HG03442 (cell line): ENCODE results near the gene MALAT1.
"Not testable (repeated sequence)": the region's sequence is repeated elsewhere in the genome, so short reads cannot be mapped to it uniquely, and the experiment has no call there.

Experiments
- ATAC-seq: cut with Tn5 transposase; IDR thresholded peaks from one replicate; pipeline ENCODE4 v1.9.1; 2021; ENCODE audit warnings: mild to moderate bottlenecking, moderate library complexity; ENCODE audit not compliant: unreplicated experiment

Gene MALAT1

DNA sequence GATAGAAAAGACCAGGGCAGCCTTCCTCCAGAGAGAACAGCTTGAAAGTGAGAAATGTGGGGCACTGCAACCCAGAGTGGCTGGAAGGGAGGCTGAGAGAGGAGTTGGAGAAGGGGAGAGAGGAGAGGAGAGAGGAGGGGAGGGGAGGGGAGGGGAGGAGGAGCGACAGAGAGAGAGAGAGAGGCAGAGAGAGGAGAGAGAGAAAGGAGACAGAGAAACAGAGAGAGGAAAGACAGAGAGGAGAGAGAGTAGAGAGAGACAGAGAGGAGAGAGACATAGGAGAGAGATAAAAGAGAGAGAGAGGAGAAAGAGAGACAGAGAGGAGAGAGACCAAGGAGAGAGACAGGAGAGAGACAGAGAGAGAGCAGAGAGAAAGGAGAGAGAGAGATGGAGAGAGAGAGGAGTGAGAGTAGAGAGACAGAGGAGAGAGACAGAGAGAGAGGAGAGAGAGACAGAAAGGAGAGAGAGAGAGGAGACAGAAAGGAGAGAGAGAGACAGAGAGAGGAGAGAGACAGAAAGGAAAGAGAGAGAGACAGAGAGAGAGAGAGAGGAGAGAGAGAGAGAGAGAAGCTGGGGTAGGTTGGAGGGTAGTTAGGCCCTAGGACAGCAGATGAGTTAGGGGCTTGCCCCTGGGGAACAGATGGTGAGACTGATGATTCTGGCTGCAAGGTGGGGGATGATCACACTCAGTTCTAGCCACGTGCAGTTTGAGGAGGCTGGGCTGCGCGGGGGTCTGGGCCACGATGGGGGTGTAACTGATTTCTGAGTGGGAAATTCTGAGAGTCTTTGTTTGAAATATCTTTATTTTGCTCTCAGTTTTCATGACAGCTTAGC, 17.5 kb downstream of the MALAT1 start:
- no peak for ATAC-seq

DNA sequence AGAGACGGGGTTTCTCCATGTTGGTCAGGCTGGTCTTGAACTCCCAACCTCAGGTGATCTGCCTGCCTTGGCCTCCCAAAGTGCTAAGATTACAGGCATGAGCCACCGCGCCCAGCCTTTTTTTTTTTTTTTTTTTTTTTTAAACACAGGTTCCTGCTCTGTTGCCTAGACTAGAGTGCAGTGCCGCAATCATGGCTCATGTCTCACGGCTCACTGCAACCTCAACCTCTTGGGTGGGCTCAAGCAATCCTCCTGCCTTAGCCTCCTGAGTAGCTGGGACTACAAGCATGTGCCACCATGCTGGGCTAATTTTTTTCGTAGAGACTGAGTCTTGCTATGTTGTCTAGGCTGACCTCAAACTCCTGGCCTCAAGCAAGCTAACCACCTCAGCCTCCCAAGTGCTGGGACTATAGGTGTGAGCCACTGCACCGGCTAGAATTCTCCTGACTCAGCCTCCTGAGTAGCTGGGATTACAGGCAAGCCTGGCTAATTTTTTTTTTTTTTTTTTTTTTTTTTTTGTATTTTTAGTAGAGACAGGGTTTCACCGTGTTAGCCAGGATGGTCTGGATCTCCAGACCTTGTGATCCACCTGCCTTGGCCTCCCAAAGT, 20.2 kb downstream of the MALAT1 start:
- ATAC-seq = not testable (repeated sequence)

GRCh38 chr11:65521777-65522521, 23.1 kb downstream of the MALAT1 start:
- not testable (repeated sequence) for ATAC-seq

- not testable (repeated sequence) for ATAC-seq
These were observed 24.1 kb downstream of the MALAT1 start for GRCh38 chr11:65522718-65523630.

- not testable (repeated sequence) for ATAC-seq
These were observed 24.8 kb downstream of the MALAT1 start for GRCh38 chr11:65523631-65523968.

GRCh38 chr11:65524014-65524740, 25.3 kb downstream of the MALAT1 start:
- no peak for ATAC-seq

GRCh38 chr11:65524741-65525545, 26.1 kb downstream of the MALAT1 start, which contains the start of gene SCYL1:
SCYL1 (plus strand) TSS chr11:65525083; CDS start chr11:65525154, 71 bp downstream.
- no peak for ATAC-seq

DNA sequence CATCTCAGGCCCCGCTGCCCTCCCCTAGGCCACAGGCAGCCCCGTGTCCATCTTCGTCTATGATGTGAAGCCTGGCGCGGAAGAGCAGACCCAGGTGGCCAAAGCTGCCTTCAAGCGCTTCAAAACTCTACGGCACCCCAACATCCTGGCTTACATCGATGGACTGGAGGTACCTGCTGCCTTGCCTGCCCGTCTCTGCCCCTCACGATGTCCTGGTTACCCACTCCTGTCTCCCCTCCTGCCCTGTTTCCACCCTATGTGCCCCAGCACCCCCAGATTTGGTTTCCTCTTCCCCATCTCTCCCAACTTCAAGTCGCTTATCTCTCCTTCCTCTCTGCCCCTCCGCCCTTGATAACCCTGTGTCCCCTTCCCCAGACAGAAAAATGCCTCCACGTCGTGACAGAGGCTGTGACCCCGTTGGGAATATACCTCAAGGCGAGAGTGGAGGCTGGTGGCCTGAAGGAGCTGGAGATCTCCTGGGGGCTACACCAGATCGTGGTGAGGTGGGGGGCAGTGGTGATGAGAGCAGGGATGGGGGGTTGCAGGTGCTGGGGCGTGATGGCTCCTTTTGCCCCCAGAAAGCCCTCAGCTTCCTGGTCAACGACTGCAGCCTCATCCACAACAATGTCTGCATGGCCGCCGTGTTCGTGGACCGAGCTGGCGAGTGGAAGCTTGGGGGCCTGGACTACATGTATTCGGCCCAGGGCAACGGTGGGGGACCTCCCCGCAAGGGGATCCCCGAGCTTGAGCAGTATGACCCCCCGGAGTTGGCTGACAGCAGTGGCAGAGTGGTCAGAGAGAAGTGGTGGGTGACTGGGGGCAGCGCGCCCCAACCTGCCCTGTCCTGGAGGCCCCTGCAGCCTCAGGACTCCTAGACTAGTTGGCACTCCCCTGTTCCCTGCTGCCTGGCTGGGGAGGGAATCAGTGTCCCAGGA, 27.0 kb downstream of the MALAT1 start:
- ATAC-seq = no peak

DNA sequence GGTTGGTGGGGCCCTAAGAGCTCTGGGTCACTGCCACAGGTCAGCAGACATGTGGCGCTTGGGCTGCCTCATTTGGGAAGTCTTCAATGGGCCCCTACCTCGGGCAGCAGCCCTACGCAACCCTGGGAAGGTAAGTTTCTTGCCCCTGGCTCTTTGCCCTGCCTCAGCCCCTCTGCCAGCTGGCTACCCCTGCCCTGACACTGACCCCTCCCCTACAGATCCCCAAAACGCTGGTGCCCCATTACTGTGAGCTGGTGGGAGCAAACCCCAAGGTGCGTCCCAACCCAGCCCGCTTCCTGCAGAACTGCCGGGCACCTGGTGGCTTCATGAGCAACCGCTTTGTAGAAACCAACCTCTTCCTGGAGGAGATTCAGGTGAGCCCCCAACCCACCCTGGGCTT, 27.9 kb downstream of the MALAT1 start:
- ATAC-seq = no peak

- no peak for ATAC-seq
These were observed 30.0 kb downstream of the MALAT1 start for GRCh38 chr11:65528819-65529350.

GRCh38 chr11:65529475-65530156, 30.8 kb downstream of the MALAT1 start:
- ATAC-seq = no peak

DNA sequence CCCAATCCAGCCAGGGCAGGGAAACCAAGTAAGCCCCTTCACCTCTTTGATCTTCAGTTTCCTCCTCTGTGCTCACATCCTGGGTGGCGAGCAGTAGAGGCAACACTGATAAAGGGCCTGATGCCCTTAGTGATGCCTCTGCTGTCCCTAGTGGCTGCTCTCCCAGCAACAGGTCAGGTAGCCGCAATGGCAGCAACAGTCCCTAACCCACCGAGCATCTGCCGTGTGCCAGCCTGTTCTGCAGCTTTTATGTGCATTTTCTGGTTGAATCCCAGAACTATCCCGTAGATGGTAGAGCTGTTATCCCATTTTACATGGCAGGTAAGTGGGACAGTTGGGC, 31.3 kb downstream of the MALAT1 start:
- no peak for ATAC-seq

DNA sequence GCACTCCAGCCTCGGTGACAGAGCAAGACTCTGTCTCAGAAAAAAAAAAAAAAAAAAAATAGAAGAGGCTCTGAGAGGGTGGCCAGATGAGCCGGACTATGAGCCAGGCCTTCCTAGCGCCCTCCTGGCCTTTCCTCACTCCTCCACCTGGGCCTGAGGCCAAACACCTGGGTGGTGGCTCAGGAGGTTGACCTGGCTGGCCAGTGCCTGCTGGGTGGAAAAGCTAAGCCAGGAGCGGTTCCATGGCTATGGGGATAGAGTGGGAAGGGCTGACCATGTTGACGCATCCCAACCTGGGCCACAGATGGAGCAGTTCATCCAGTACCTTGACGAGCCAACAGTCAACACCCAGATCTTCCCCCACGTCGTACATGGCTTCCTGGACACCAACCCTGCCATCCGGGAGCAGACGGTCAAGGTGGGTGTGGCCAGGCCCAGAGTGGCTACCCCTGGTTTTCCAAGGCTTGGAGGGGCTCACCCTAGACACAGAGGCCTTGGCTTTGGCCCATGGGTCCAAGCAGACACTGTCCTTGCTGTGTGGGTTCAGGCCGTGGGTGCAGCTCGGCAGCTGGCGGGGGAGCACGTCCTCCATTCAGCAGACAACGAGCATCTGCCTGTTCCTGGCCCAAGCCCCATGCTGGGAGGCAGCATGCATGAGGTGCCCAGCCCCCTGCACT, 33.7 kb downstream of the MALAT1 start:
- ATAC-seq = no peak

- no peak for ATAC-seq
These were observed 36.3 kb downstream of the MALAT1 start for GRCh38 chr11:65535102-65535501.

DNA sequence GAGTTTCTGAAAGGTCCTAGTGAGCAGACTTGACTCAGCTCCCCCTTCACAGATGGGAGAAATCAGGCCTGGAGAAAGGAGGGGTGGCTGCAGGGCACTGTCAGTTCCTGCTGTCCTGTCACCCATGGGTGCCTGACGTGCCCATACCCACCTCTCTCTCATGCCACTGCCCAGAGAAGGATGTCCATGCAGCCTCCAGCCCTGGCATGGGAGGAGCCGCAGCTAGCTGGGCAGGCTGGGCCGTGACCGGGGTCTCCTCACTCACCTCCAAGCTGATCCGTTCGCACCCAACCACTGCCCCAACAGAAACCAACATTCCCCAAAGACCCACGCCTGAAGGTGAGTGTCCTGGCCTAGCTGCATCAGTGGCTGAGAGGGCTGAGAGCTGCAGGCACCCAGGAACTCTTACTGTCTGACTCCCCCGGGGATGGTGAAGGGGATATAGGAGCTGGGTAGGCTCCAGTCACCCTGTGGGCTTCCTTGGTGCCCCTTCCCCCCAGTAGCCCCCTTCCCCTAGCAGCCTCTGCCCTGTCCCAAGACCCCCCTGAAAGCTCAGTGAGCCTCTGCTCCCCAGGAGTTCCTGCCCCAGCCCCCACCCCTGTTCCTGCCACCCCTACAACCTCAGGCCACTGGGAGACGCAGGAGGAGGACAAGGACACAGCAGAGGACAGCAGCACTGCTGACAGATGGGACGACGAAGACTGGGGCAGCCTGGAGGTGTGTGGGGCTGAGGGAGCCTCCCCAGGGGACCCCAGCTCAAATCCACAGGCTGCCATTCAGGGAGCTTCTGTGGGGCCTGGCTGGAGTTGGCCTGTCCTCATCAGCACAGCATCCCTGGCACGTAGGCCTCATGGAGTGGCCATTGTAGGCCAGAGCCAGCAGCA, 37.8 kb downstream of the MALAT1 start:
- no peak for ATAC-seq

- ATAC-seq = no peak
These were observed 38.4 kb downstream of the MALAT1 start for GRCh38 chr11:65537296-65537597.
